Measurements from ENCODE around the gene NDOR1. TPM values are rescaled to one million over a fixed set of nuclear protein-coding genes. Genes with fewer than 3 reads are reported as not detected.
A peak's percentile ranks its signal among the peaks of the same experiment; 100 is the strongest.

Gene NDOR1
- total and polyA plus RNA-seq, 2 of the 8 experiments (the other 6 are each of a cell fraction or from before 2014, with no cell fraction given) = 25.7 to 32.3 TPM

DNA sequence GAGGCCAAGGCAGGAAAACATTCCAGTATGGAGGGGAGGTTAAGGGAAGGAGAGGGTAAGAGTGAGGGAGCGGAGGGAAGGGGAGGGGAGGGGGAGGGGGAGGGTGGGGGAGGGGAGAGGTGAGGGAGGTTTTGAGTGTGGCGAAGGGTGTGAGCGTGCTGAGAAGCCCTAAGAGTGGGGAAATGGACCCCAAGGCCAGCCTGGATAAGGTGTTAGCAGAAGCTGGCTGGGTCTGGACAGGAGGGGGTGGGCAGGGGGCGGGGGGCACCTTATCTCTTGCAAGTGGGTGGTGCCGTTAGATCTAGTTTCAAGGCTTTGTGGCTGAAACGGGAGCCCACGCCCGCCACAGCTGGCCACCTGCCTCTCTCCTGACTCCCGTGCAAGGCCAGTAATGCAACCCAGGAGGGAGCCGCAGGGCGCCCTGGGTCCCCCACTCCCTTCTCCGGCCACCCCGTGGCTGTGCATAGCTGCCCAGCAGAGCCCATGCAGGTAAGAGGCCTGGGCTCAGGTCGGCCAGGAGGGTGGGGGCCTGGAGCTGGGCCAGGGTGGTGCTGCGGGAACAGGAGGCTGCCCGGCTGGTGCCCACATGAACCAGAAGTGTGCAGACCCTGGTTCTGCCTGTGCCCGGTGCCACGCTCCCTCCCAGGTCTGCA lies 22.5 kb downstream of the NDOR1 start:
- no peak overlapping the region; the same call in 1 of the 2 replicates for H3K18ac ChIP-seq (ENCODE audit: extremely low read depth, low read length)
- H2BK15ac ChIP-seq (ENCODE audit: low read length) = no peak overlapping the region
- no peak overlapping the region for H2BK20ac ChIP-seq (ENCODE audit: low read length)
- H3K23me2 ChIP-seq (ENCODE audit: low read depth, low read length) = peaks cover 6% of the 10 kb centered on the region; the same call in 1 of the 2 replicates
- no peak overlapping the region for H3K27ac ChIP-seq (ENCODE audit: low read depth, low read length)
- no peaks in the 10 kb centered on the region for H3K79me1 ChIP-seq (ENCODE audit: low read depth, low read length)
- no peak overlapping the region for H4K91ac ChIP-seq (replicated peaks; ENCODE audit: insufficient read length, low read length)
- DNase-seq (ENCODE audit: low read depth in 1 of 2, low spot score in 2 of 2) (no peak), FAIRE-seq (no peak)
- H3K9ac ChIP-seq (replicated peaks in 1 of 4; ENCODE audit: extremely low read depth in 1 of 4, low read depth in 3 of 4, low read length in 3 of 4) = no peak overlapping the region
- no peak overlapping the region for H3K14ac ChIP-seq (ENCODE audit: insufficient read length)
- no peak overlapping the region for H2BK5ac ChIP-seq (ENCODE audit: low read depth, low read length)
- H3K4me2 ChIP-seq (ENCODE audit: insufficient read depth in 1 of 2, low read depth in 2 of 2, low read length in 2 of 2) = peak overlapping the region in 1 of 2 experiments; percentile 50; a peak in 1 of 4 replicates
- H2BK12ac ChIP-seq (ENCODE audit: low read depth, low read length) = no peak overlapping the region
- no peak overlapping the region for H3K4ac ChIP-seq (replicated peaks; ENCODE audit: insufficient read length, low read depth, low read length)
- no peak overlapping the region for H2AFZ ChIP-seq (ENCODE audit: low read length)
- no peak overlapping the region for H3K23ac ChIP-seq (ENCODE audit: insufficient read length)
- H3K4me3 ChIP-seq (ENCODE audit: extremely low read depth in 1 of 4, insufficient read depth in 2 of 4, low read depth in 3 of 4, low read length in 4 of 4) = no peak overlapping the region
- peak overlapping the region; percentile 62 for H4K5ac ChIP-seq (ENCODE audit: insufficient read length, low read depth, low read length)
- ChIA-PET CTCF (ENCODE audit: partially characterized antibody) (interaction anchor here (0.9 to 20.2 kb wide), 28 partner anchors 11 to 199 kb away, joined by 3 to 204 read pairs (median 4); partner anchors contain the start of genes ANAPC2, LRRC26, NPDC1 and SAPCD2), POLR2A (ENCODE audit: partially characterized antibody) (interaction anchor here (1.1 to 69.9 kb wide), 7 partner anchors 11 to 111 kb away, joined by 3 to 1462 read pairs (median 5); partner anchors contain the start of genes ANAPC2, NDOR1, NELFB and SSNA1)
- no peaks in the 10 kb centered on the region for H3K79me2 ChIP-seq (ENCODE audit: control insufficient read depth in 1 of 2, insufficient read depth in 2 of 2, low read length in 2 of 2)
- peaks cover 0 to 1% of the 10 kb centered on the region in 2 experiments for H4K20me1 ChIP-seq (replicated peaks in 1 of 2; ENCODE audit: control insufficient read depth in 1 of 2, insufficient read depth in 2 of 2, low read length in 2 of 2)
- no peak overlapping the region for H3K56ac ChIP-seq (replicated peaks; ENCODE audit: insufficient read length, low read depth, low read length)
- no peak overlapping the region for H4K8ac ChIP-seq (ENCODE audit: extremely low read depth, insufficient read depth, low read length)
- 80% methylated on average over 12 of the region's 18 CpGs; no CpG with 5 or more reads in 1 of the 2 experiments for WGBS, 2 experiments (ENCODE audit: extremely low coverage in 1 of 2, insufficient coverage in 1 of 2, insufficient read length in 1 of 2, insufficient replicate concordance in 2 of 2, low coverage in 1 of 2, low lambda C conversion rate in 2 of 2, missing lambda C conversion rate in 1 of 2)
- no peaks in the 10 kb centered on the region; a peak in 1 of 7 replicates for H3K27me3 ChIP-seq (replicated peaks in 1 of 4; ENCODE audit: control insufficient read depth in 3 of 4, extremely low read depth in 1 of 4, insufficient read depth in 3 of 4, low read length in 3 of 4)
- H3K36me3 ChIP-seq (ENCODE audit: control insufficient read depth in 2 of 4, insufficient read depth in 4 of 4, low read length in 3 of 4) = no peaks in the 10 kb centered on the region
- H2BK120ac ChIP-seq (replicated peaks; ENCODE audit: low read depth, low read length) = no peak overlapping the region
- H2AK5ac ChIP-seq (ENCODE audit: low read depth, low read length) = no peak overlapping the region
- H3K9me3 ChIP-seq (ENCODE audit: insufficient read depth in 2 of 2, low read depth in 1 of 2, low read length in 1 of 2) = no peaks in the 10 kb centered on the region
- peaks cover 0 to 17% (median 6%) of the 10 kb centered on the region in 4 experiments; a peak in 5 of 7 replicates for H3K4me1 ChIP-seq (replicated peaks in 1 of 4; ENCODE audit: control insufficient read depth in 3 of 4, insufficient read depth in 4 of 4, low read length in 3 of 4)
- TF ChIP-seq SIRT6 (IDR thresholded peaks at IDR 0.05; ENCODE audit: low read length) (no peak), SP1 (IDR thresholded peaks at IDR 0.05; ENCODE audit: low read depth, low read length) (no peak), RBBP5 (IDR thresholded peaks at IDR 0.05; ENCODE audit: borderline replicate concordance, low read depth, low read length) (0 out of 2 replicates have a peak, but pooled peaks have one; percentile 40), SIN3A (conservative IDR thresholded peaks at IDR 0.05 in 1 of 2, IDR thresholded peaks at IDR 0.05 in 1 of 2; ENCODE audit: low read depth in 1 of 2, low read length in 2 of 2) (no peak), BCL11A (IDR thresholded peaks at IDR 0.05; ENCODE audit: low read depth in 2 of 2, low read length in 2 of 2) (no peak), CBX5 (IDR thresholded peaks at IDR 0.05; ENCODE audit: low read depth, low read length) (no peak), EGR1 (IDR thresholded peaks at IDR 0.05; ENCODE audit: borderline replicate concordance, low read depth, low read length) (no peak), CREB1 (IDR thresholded peaks at IDR 0.05) (no peak), TEAD4 (IDR thresholded peaks at IDR 0.05; ENCODE audit: low read depth, low read length) (no peak), KDM4A (IDR thresholded peaks at IDR 0.05; ENCODE audit: low read depth, low read length, severe bottlenecking) (peak; percentile 18), GABPA (IDR thresholded peaks at IDR 0.05; ENCODE audit: borderline replicate concordance, insufficient read depth, low read length) (no peak), SP2 (IDR thresholded peaks at IDR 0.05; ENCODE audit: low read length) (no peak), CTBP2 (IDR thresholded peaks at IDR 0.05; ENCODE audit: borderline replicate concordance, insufficient read depth, insufficient read length, low read length) (no peak)

Data from H1 (cell line).